Stimulated activated CD4-positive, alpha-beta T cell treated with anti-CD3 and anti-CD28 coated beads, Interleukin-1b, Interleukin-23, amount 100 ng/mL, for 48 hours (primary cell): ENCODE measurements around the gene HIP1.
"Not testable (repeated sequence)": the region's sequence is repeated elsewhere in the genome, so short reads cannot be mapped to it uniquely, and the experiment has no call there.

ENCODE experiments used
- DNase-seq: peaks from one replicate; pipeline ENCODE4 v3.0.0-alpha.2; 2020

The HIP1 gene

GRCh38 chr7:75738975-75739795, 444 bp upstream of the HIP1 start:
- DNase-seq: peak; percentile 99

GRCh38 chr7:75737856-75738603, 711 bp downstream of the HIP1 start:
- DNase-seq: peak; percentile 5

- DNase-seq: no peak
Observed at GRCh38 chr7:75735581-75736350, 3.0 kb downstream of the HIP1 start.

- no peak for DNase-seq
Observed at GRCh38 chr7:75734586-75735458, 3.9 kb downstream of the HIP1 start.

- DNase-seq: no peak
Observed at GRCh38 chr7:75732764-75733630, 5.7 kb downstream of the HIP1 start.

- no peak for DNase-seq
Observed at GRCh38 chr7:75732016-75732521, 6.7 kb downstream of the HIP1 start.

GRCh38 chr7:75729851-75730274, 8.9 kb downstream of the HIP1 start:
- no peak for DNase-seq

- DNase-seq: no peak
Observed at GRCh38 chr7:75727881-75728593, 10.7 kb downstream of the HIP1 start.

GRCh38 chr7:75727351-75727750, 11.4 kb downstream of the HIP1 start:
- DNase-seq: not testable (repeated sequence)

GRCh38 chr7:75725306-75725705, 13.4 kb downstream of the HIP1 start:
- no peak for DNase-seq

- DNase-seq: no peak
Observed at GRCh38 chr7:75723444-75723843, 15.3 kb downstream of the HIP1 start.

- no peak for DNase-seq
Observed at GRCh38 chr7:75722373-75722772, 16.4 kb downstream of the HIP1 start.

- not testable (repeated sequence) for DNase-seq
Observed at GRCh38 chr7:75721922-75722321, 16.8 kb downstream of the HIP1 start.

GRCh38 chr7:75721426-75721825, 17.3 kb downstream of the HIP1 start:
- DNase-seq: no peak

- no peak for DNase-seq
Observed at GRCh38 chr7:75719626-75720025, 19.1 kb downstream of the HIP1 start.

GRCh38 chr7:75718390-75719031, 20.2 kb downstream of the HIP1 start:
- no peak for DNase-seq

- DNase-seq: not testable (repeated sequence)
Observed at GRCh38 chr7:75717746-75718145, 21.0 kb downstream of the HIP1 start.

- DNase-seq: no peak
Observed at GRCh38 chr7:75716992-75717626, 21.6 kb downstream of the HIP1 start.

- DNase-seq: no peak
Observed at GRCh38 chr7:75715864-75716263, 22.9 kb downstream of the HIP1 start.
